HFFc6 (cell line): ENCODE results near the gene ANKMY1. TPM values are rescaled to one million over a fixed set of nuclear protein-coding genes. Genes with fewer than 3 reads are reported as not detected.

Source experiments
- DNase-seq: peaks from one replicate; pipeline ENCODE4 v3.0.0-alpha.2; 2018
- H3K27ac Mint-ChIP-seq: 2 replicates; pipeline ENCODE4 v1.8.0; 2020; ENCODE audit warnings: mild to moderate bottlenecking, mixed read lengths
- H3K27me3 Mint-ChIP-seq: 2 replicates; pipeline ENCODE4 v1.8.0; 2021; ENCODE audit warnings: mild to moderate bottlenecking, moderate library complexity, mixed read lengths; ENCODE audit not compliant: insufficient read depth
- H3K36me3 Mint-ChIP-seq: 2 replicates; pipeline ENCODE4 v1.8.0; 2021; ENCODE audit warnings: low read depth, mixed read lengths
- H3K4me1 Mint-ChIP-seq: 2 replicates; pipeline ENCODE4 v1.8.0; 2020; ENCODE audit warnings: low read depth, mixed read lengths
- H3K4me3 Mint-ChIP-seq: 2 replicates; pipeline ENCODE4 v1.8.0; 2020; ENCODE audit warnings: mild to moderate bottlenecking, moderate library complexity, mixed read lengths
- H3K9me3 Mint-ChIP-seq: 2 replicates; pipeline ENCODE4 v1.8.0; 2020; ENCODE audit warnings: mild to moderate bottlenecking, mixed read lengths
- CTCF ChIP-seq: fragments of 200-600 bp; sonication (generic); IDR thresholded peaks from 2 replicates; pipeline ENCODE4 v1.5.0; 2021; ENCODE audit warnings: antibody characterized with exemption, mild to moderate bottlenecking
- total RNA-seq, 6 experiments: library from RNA; stranded (reverse); fragmentation: NEBNext Ultra II Directional; extraction: Animal tissue kit (Norgen Biotek cat#: 25700); gene quantifications; 2 replicates in 1 of 6; 3 replicates in 5 of 6; pipeline ENCODE4 v1.2.3, GENCODE V29; 2021

ANKMY1 gene
- total RNA-seq, 6 experiments from 2014 or later, result 4.4 to 5.6 (median 5.2) TPM

- Mint-ChIP-seq H3K27me3 (peaks cover 20% of the 10 kb centered on the region), H3K9me3 (peaks cover 30% of the 10 kb centered on the region), H3K4me1 (no peaks in the 10 kb centered on the region), H3K36me3 (peaks cover 23% of the 10 kb centered on the region), H3K27ac (no peak overlapping the region), H3K4me3 (no peak overlapping the region; the same call in 1 of the 2 replicates)
- DNase-seq, result peak; percentile 48
- TF ChIP-seq CTCF, result no peak
Measured at GRCh38 chr2:240472078-240472790, 85.6 kb downstream of the ANKMY1 start.

GRCh38 chr2:240469740-240470139 lies 88.0 kb downstream of the ANKMY1 start:
- Mint-ChIP-seq H3K36me3 (peaks cover 18% of the 10 kb centered on the region), H3K27ac (peak overlapping the region; percentile 34; the same call in 1 of the 2 replicates), H3K4me3 (peak overlapping the region; percentile 27; the same call in 1 of the 2 replicates), H3K4me1 (no peaks in the 10 kb centered on the region), H3K27me3 (peaks cover 20% of the 10 kb centered on the region), H3K9me3 (peaks cover 30% of the 10 kb centered on the region)
- DNase-seq, result no peak
- no peak for TF ChIP-seq CTCF

- Mint-ChIP-seq H3K4me1 (no peaks in the 10 kb centered on the region), H3K36me3 (peaks cover 18% of the 10 kb centered on the region), H3K9me3 (peaks cover 25% of the 10 kb centered on the region), H3K27me3 (peaks cover 20% of the 10 kb centered on the region), H3K4me3 (peak overlapping the region; percentile 27; the same call in 1 of the 2 replicates), H3K27ac (peak overlapping the region; percentile 34; the same call in 1 of the 2 replicates)
- no peak for DNase-seq
- peak; percentile 13; the same call in 1 of the 2 replicates for TF ChIP-seq CTCF
Measured at GRCh38 chr2:240469239-240469636, 88.5 kb downstream of the ANKMY1 start.

GRCh38 chr2:240468303-240469238 lies 89.2 kb downstream of the ANKMY1 start:
- Mint-ChIP-seq H3K27me3 (peaks cover 20% of the 10 kb centered on the region), H3K27ac (no peak overlapping the region)

More at GRCh38 chr2:240468303-240469238, 89.2 kb downstream of the ANKMY1 start:
- no peak overlapping the region; the same call in 1 of the 2 replicates for H3K4me3 Mint-ChIP-seq
- DNase-seq, result no peak
- H3K4me1 Mint-ChIP-seq, result no peaks in the 10 kb centered on the region
- no peak for TF ChIP-seq CTCF
- H3K36me3 Mint-ChIP-seq, result peaks cover 15% of the 10 kb centered on the region
- peaks cover 20% of the 10 kb centered on the region for H3K9me3 Mint-ChIP-seq
